Measurements from ENCODE around the gene NOX5.

GRCh38 chr15:69016021-69016595, 1.6 kb downstream of the NOX5 start:
- no peak for TF ChIP-seq CTCF (conservative IDR thresholded peaks at IDR 0.05; ENCODE audit: low read depth, low read length)
- TF ChIP-seq EZH2 (IDR thresholded peaks at IDR 0.05; ENCODE audit: borderline replicate concordance, low read depth, low read length, poor library complexity, severe bottlenecking) = no peak
